ENCODE results near the gene PILRB. TPM values are rescaled to one million over a fixed set of nuclear protein-coding genes. Genes with fewer than 3 reads are reported as not detected.

The PILRB gene
- total and polyA plus RNA-seq, 12 donors, result 8.7 to 403 (median 31.3) TPM

DNA sequence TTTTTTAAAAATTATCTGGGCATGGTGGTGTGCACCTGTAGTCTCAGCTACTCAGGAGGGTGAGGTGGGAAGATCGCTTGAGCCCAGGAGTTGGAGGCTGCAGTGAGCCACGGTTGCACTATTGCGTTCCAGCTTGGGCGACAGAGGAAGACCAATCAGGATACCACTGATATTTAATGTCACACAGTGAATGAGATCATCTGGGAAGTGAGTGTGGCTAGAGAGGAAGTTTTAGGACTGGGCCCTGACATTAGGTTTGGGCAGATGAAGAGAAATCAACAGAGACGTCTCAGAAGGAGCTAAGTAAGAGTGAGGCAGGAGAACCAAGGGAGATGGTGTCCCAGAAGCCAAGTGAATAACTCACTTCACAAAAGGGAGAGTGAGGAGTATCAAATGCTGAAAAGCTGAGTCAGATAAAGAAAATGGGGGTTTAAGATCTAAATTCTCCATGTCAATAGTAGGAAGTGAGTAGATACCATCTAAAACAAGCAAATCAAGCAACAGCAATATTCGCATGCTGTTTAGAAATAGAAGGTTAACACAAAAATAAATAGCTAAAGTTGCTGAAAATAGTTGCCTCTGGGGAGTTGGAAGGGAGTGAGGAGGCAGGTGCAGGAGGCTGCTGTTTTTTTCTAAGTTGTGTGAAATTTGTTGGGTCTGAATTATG is 26.8 kb downstream of the PILRB start:
- Histone ChIP-seq H3K27me3 (no peaks in the 10 kb centered on the region), H3K9me3 (replicated peaks in 1 of 3) (no peaks in the 10 kb centered on the region), H3K36me3 (replicated peaks in 1 of 2) (no peaks in the 10 kb centered on the region), H3K4me3 (no peak overlapping the region), H3K4me1 (replicated peaks in 1 of 2) (peaks cover 0 to 6% of the 10 kb centered on the region in 2 donors), H3K27ac (peak overlapping the region in 1 of 5 donors; percentile 23)
- intact Hi-C loops (cut with DNase I), result no loop called here
- no peak for DNase-seq
- 71 to 74% (median 74%) methylated on average over 6 of the region's 6 CpGs for WGBS, 4 donors
- TF ChIP-seq POLR2A (IDR thresholded peaks at IDR 0.05), result no peak

DNA sequence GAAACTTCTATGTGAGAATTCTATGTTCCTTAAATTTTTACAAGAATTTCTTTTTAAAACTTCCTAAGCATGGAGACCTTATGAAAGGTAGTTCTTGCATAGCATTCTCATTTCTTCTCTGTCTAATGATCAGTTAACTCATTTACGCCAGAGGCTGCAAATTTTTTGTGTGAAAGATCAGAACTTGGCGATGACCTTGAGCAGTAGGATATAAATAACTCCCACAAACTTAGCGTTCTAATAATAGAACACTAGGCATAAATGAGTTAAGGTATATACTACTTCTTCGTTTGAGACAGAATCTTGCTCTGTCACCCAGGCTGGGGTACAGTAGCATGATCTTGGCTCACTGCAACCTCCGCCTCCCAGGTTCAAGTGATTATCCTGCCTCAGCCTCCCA is 29.0 kb downstream of the PILRB start:
- DNase-seq, result no peak
- TF ChIP-seq, protein P1, sequence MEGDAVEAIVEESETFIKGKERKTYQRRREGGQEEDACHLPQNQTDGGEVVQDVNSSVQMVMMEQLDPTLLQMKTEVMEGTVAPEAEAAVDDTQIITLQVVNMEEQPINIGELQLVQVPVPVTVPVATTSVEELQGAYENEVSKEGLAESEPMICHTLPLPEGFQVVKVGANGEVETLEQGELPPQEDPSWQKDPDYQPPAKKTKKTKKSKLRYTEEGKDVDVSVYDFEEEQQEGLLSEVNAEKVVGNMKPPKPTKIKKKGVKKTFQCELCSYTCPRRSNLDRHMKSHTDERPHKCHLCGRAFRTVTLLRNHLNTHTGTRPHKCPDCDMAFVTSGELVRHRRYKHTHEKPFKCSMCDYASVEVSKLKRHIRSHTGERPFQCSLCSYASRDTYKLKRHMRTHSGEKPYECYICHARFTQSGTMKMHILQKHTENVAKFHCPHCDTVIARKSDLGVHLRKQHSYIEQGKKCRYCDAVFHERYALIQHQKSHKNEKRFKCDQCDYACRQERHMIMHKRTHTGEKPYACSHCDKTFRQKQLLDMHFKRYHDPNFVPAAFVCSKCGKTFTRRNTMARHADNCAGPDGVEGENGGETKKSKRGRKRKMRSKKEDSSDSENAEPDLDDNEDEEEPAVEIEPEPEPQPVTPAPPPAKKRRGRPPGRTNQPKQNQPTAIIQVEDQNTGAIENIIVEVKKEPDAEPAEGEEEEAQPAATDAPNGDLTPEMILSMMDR (IDR thresholded peaks at IDR 0.05), result no peak
- no peak for TF ChIP-seq POLR2A (IDR thresholded peaks at IDR 0.05)
- intact Hi-C loops (cut with DNase I), result no loop called here

DNA sequence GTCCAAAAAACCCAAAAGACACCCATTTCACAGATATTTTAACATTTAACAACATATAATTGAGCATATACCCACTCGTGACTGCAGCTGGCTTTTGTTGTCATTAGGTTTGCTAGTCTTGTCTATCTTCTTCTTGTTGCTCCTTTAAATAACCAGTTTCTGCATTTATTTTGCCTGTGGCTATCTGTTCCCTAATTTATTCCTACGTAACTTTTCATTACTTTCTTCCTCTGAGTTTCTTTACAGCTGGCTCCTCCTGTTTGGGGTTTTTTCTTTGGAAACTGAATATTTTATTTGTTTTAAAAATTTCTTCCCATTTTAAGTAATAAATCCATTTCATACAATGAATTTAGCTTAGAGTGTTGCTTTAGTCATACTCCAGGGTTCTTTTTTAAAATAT is 29.8 kb downstream of the PILRB start:
- Histone ChIP-seq H3K9me3 (replicated peaks in 1 of 3) (no peaks in the 10 kb centered on the region), H3K36me3 (replicated peaks in 1 of 2) (no peaks in the 10 kb centered on the region), H3K27ac (no peak overlapping the region), H3K4me1 (replicated peaks in 1 of 2) (peaks cover 0 to 6% of the 10 kb centered on the region in 2 donors), H3K4me3 (no peak overlapping the region), H3K27me3 (no peaks in the 10 kb centered on the region)
- DNase-seq, result no peak
- TF ChIP-seq POLR2A (IDR thresholded peaks at IDR 0.05), result no peak
- TF ChIP-seq, protein P1 (IDR thresholded peaks at IDR 0.05), result no peak
- 62 to 72% (median 67%) methylated on average over 2 of the region's 2 CpGs for whole genome bisulfite sequencing, 4 donors
- intact Hi-C loops (cut with DNase I), result no loop called here

More for the DNA sequence above, 29.0 kb downstream of the PILRB start:
- H3K36me3 ChIP-seq (replicated peaks in 1 of 2), result no peaks in the 10 kb centered on the region
- 42 to 51% (median 43%) methylated on average over 5 of the region's 5 CpGs for WGBS, 4 donors
- H3K4me1 ChIP-seq (replicated peaks in 1 of 2), result peaks cover 0 to 6% of the 10 kb centered on the region in 2 donors
- no peak overlapping the region for H3K4me3 ChIP-seq
- H3K27ac ChIP-seq, result no peak overlapping the region
- H3K27me3 ChIP-seq, result no peaks in the 10 kb centered on the region
- no peaks in the 10 kb centered on the region for H3K9me3 ChIP-seq (replicated peaks in 1 of 3)

DNA sequence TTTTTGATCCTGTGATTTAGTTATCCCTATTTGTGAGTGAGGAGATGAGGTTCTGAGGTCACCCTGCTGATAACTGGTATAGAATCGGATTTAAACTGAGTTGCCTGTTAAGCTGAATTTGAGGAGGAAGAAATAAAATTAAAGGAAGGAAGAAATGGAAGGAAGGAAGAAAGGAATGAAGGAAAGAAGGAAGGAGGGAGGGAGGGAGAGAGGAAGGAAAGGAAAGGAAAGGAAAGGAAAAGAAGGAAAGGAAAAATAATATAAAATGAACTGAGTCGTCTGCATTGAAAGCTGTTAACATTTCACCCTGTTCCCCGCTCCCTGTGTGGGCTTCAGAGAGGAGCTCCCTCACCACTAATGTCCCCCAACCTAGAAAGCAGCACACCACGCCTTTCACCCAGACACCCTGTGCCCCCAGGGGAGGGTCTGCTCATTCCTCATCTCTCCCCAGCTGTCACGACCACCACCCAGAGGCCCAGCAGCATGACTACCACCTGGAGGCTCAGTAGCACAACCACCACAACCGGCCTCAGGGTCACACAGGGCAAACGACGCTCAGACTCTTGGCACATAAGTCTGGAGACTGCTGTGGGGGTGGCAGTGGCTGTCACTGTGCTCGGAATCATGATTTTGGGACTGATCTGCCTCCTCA is 31.6 kb downstream of the PILRB start:
- TF ChIP-seq, protein P1 (IDR thresholded peaks at IDR 0.05), result no peak
- no peak for TF ChIP-seq POLR2A (IDR thresholded peaks at IDR 0.05)
- Histone ChIP-seq H3K4me1 (replicated peaks in 1 of 2) (peaks cover 0 to 6% of the 10 kb centered on the region in 2 donors), H3K27ac (no peak overlapping the region), H3K36me3 (replicated peaks in 1 of 2) (no peaks in the 10 kb centered on the region), H3K9me3 (replicated peaks in 1 of 3) (no peaks in the 10 kb centered on the region), H3K4me3 (no peak overlapping the region), H3K27me3 (no peaks in the 10 kb centered on the region)
- DNase-seq, result no peak
- intact Hi-C loops (cut with DNase I), result no loop called here
- 56 to 81% (median 65%) methylated on average over 5 to 9 of the region's 9 CpGs for WGBS, 4 donors

Data from adrenal gland (tissue), 12 donors.